Measurements from ENCODE around the gene MYO1H. TPM values are rescaled to one million over a fixed set of nuclear protein-coding genes. Genes with fewer than 3 reads are reported as not detected.

The MYO1H gene
- total RNA-seq, 1 donor from 2014 or later = 9.6 TPM

GRCh38 chr12:109448707-109449390 is 101.1 kb downstream of the MYO1H start:
- no peak for DNase-seq (ENCODE audit: low spot score)

- no peak for DNase-seq (ENCODE audit: low spot score)
Measured at GRCh38 chr12:109449845-109450532, 102.3 kb downstream of the MYO1H start.

- DNase-seq (ENCODE audit: low spot score) = no peak
Measured at GRCh38 chr12:109450980-109451379, 103.3 kb downstream of the MYO1H start.

GRCh38 chr12:109451400-109451799 is 103.7 kb downstream of the MYO1H start:
- DNase-seq (ENCODE audit: low spot score) = no peak

- no peak for DNase-seq (ENCODE audit: low spot score)
Measured at GRCh38 chr12:109452489-109452888, 104.8 kb downstream of the MYO1H start.

GRCh38 chr12:109455706-109456105 is 108.0 kb downstream of the MYO1H start:
- no peak for DNase-seq (ENCODE audit: low spot score)

GRCh38 chr12:109458086-109458485 is 110.4 kb downstream of the MYO1H start:
- no peak for DNase-seq (ENCODE audit: low spot score)

- DNase-seq (ENCODE audit: low spot score) = no peak
Measured at GRCh38 chr12:109458771-109459208, 111.1 kb downstream of the MYO1H start.

- no peak for DNase-seq (ENCODE audit: low spot score)
Measured at GRCh38 chr12:109459247-109459646, 111.5 kb downstream of the MYO1H start.

GRCh38 chr12:109460538-109460937 is 112.8 kb downstream of the MYO1H start:
- no peak for DNase-seq (ENCODE audit: low spot score)

GRCh38 chr12:109461049-109461845 is 113.5 kb downstream of the MYO1H start:
- peak; percentile 56 for DNase-seq (ENCODE audit: low spot score)

GRCh38 chr12:109461846-109462756 is 114.4 kb downstream of the MYO1H start:
- peak; percentile 96 for DNase-seq (ENCODE audit: low spot score)

- peak; percentile 98 for DNase-seq (ENCODE audit: low spot score)
Measured at GRCh38 chr12:109462868-109463692, 115.4 kb downstream of the MYO1H start.

GRCh38 chr12:109463756-109464155 is 116.1 kb downstream of the MYO1H start:
- DNase-seq (ENCODE audit: low spot score) = no peak

GRCh38 chr12:109464642-109465351 is 117.1 kb downstream of the MYO1H start:
- no peak for DNase-seq (ENCODE audit: low spot score)

GRCh38 chr12:109466305-109466704 is 118.6 kb downstream of the MYO1H start:
- no peak for DNase-seq (ENCODE audit: low spot score)

- DNase-seq (ENCODE audit: low spot score) = no peak
Measured at GRCh38 chr12:109466821-109467220, 119.1 kb downstream of the MYO1H start.

- no peak for DNase-seq (ENCODE audit: low spot score)
Measured at GRCh38 chr12:109467978-109468676, 120.4 kb downstream of the MYO1H start.

- no peak for DNase-seq (ENCODE audit: low spot score)
Measured at GRCh38 chr12:109469517-109469916, 121.8 kb downstream of the MYO1H start.
